H1 (cell line): Measurements from ENCODE around the gene UQCC3. TPM values are rescaled to one million over a fixed set of nuclear protein-coding genes. Genes with fewer than 3 reads are reported as not detected.

Experiments used
- ASH2L ChIP-seq: fragments of 200-600, 300-600 bp; sonication (generic); IDR thresholded peaks from one replicate; pipeline ENCODE4 v1.7.1; 2017; ENCODE audit warnings: low read length
- CBX5 ChIP-seq: fragments of 300-800, 300-1000 bp; sonication (generic); IDR thresholded peaks from 2 replicates; pipeline ENCODE4 v1.7.1; 2016; ENCODE audit warnings: antibody characterized with exemption, low read length, low read depth
- CBX8 ChIP-seq: fragments of 300-800, 300-1000 bp; sonication (generic); IDR thresholded peaks from 2 replicates; pipeline ENCODE4 v1.7.1; 2016; ENCODE audit warnings: low read depth, low read length, borderline replicate concordance
- CEBPB ChIP-seq: IDR thresholded peaks from 2 replicates; pipeline ENCODE4 v1.6.1; 2012; ENCODE audit warnings: low read depth, low read length
- CHD2 ChIP-seq: IDR thresholded peaks from 2 replicates; pipeline ENCODE4 v1.6.1; 2012; ENCODE audit warnings: low read length, improper control_type of control experiment
- CREB1 ChIP-seq: IDR thresholded peaks from 2 replicates; pipeline ENCODE4 v1.6.1; 2012; ENCODE audit warnings: inconsistent platforms
- EZH2 ChIP-seq: fragments of 200-600 bp; sonication (generic); IDR thresholded peaks from 2 replicates; pipeline ENCODE4 v1.7.1; 2012; ENCODE audit warnings: low read depth, mild to moderate bottlenecking, moderate library complexity, low read length, inconsistent platforms; ENCODE audit not compliant: severe bottlenecking
- GTF2F1 ChIP-seq: IDR thresholded peaks from 2 replicates; pipeline ENCODE4 v1.6.1; 2012; ENCODE audit warnings: low read depth, low read length, improper control_type of control experiment, borderline replicate concordance
- HDAC6 ChIP-seq: IDR thresholded peaks from one replicate; pipeline ENCODE4 v1.7.1; 2012; ENCODE audit warnings: low read depth, mild to moderate bottlenecking, inconsistent platforms, low read length, moderate library complexity
- KDM5A ChIP-seq: fragments of 200-600 bp; IDR thresholded peaks from 2 replicates; pipeline ENCODE4 v1.7.1; 2012; ENCODE audit warnings: mild to moderate bottlenecking, low read length, inconsistent platforms, mixed read lengths
- NRF1 ChIP-seq: IDR thresholded peaks from 2 replicates; pipeline ENCODE4 v1.6.1; 2011; ENCODE audit warnings: mild to moderate bottlenecking, low read depth, low read length, improper control_type of control experiment
- PHF8 ChIP-seq: fragments of 200-600 bp; sonication (generic); conservative IDR thresholded peaks from 2 replicates; pipeline ENCODE4 v1.7.1; 2012; ENCODE audit warnings: low read depth, mild to moderate bottlenecking, inconsistent platforms, low read length, moderate library complexity
- POLR2AphosphoS5 ChIP-seq: IDR thresholded peaks from 2 replicates; pipeline ENCODE4 v1.6.1; 2011; ENCODE audit warnings: low read depth, low read length
- POU5F1 ChIP-seq: IDR thresholded peaks from 2 replicates; pipeline ENCODE4 v1.6.1; 2011; ENCODE audit warnings: low read depth, mild to moderate bottlenecking, low read length, moderate library complexity
- SAP30 ChIP-seq: fragments of 300-600 bp; sonication (generic); IDR thresholded peaks from 2 replicates; pipeline ENCODE4 v1.7.1; 2012; ENCODE audit warnings: low read length, moderate library complexity, mild to moderate bottlenecking, inconsistent platforms; ENCODE audit not compliant: insufficient read depth, insufficient replicate concordance
- SP1 ChIP-seq: IDR thresholded peaks from 2 replicates; pipeline ENCODE4 v1.6.1; 2011; ENCODE audit warnings: low read depth, low read length
- SP2 ChIP-seq: IDR thresholded peaks from 2 replicates; pipeline ENCODE4 v1.6.1; 2012; ENCODE audit warnings: mild to moderate bottlenecking, low read length, inconsistent platforms
- SUZ12 ChIP-seq: fragments of 200-600 bp; sonication (generic); IDR thresholded peaks from 2 replicates; pipeline ENCODE4 v1.6.1; 2012; ENCODE audit warnings: mild to moderate bottlenecking, inconsistent platforms, low read length, moderate library complexity, mixed read lengths
- TAF1 ChIP-seq: IDR thresholded peaks from 2 replicates; pipeline ENCODE4 v1.6.1; 2011; ENCODE audit warnings: mild to moderate bottlenecking, low read depth, low read length
- TBP ChIP-seq: IDR thresholded peaks from 2 replicates; pipeline ENCODE4 v1.6.1; 2011; ENCODE audit warnings: low read depth, low read length, improper control_type of control experiment
- TEAD4 ChIP-seq: IDR thresholded peaks from 2 replicates; pipeline ENCODE4 v1.6.1; 2012; ENCODE audit warnings: low read depth, low read length, inconsistent platforms, mixed read lengths
- YY1 ChIP-seq: IDR thresholded peaks from 2 replicates; pipeline ENCODE4 v1.6.1; 2011; ENCODE audit warnings: low read depth, mild to moderate bottlenecking, low read length
- ZNF274 ChIP-seq: IDR thresholded peaks from 2 replicates; pipeline ENCODE4 v1.7.0; 2012; ENCODE audit warnings: low read length, borderline replicate concordance; ENCODE audit errors: extremely low read depth
- polyA plus RNA-seq, 7 experiments: library from polyadenylated mRNA; depleted of rRNA in 3 of 7; stranded (reverse) in 5 of 7; unstranded in 2 of 7; fragments of >200 nt in 5 of 7; fragments of 200-250 nt in 2 of 7; gene quantifications; 1 replicate in 5 of 7; 2 replicates in 1 of 7; 4 replicates in 1 of 7; pipeline versions ENCODE4 v1.2.1 to v1.2.3, GENCODE V29; 2011 to 2013; ENCODE audit warnings: missing spikeins in 2 of 7, mixed read lengths in 2 of 7
- total RNA-seq: library from RNA; stranded (reverse); fragmentation: NEBNext Ultra II Directional; extraction: Animal tissue kit (Norgen Biotek cat#: 25700); gene quantifications from 2 replicates; pipeline ENCODE4 v1.2.1, GENCODE V29; 2021
- TF ChIP-seq, protein P1 (sequence below): IDR thresholded peaks from 2 replicates; pipeline ENCODE4 v1.6.1; 2012; ENCODE audit warnings: inconsistent platforms

The UQCC3 gene
- total and polyA plus RNA-seq, 2 of the 8 experiments (the other 6 are each of a cell fraction or from before 2014, with no cell fraction given), result 14.2 to 15.7 TPM

GRCh38 chr11:62645946-62646824, 25.3 kb upstream of the UQCC3 start, which contains the start of gene GANAB (continued):
- TF ChIP-seq ZNF274 (no peak), SP2 (no peak), PHF8 (peak; percentile 97; the same call in 1 of the 2 replicates), POU5F1 (no peak), CEBPB (no peak), CBX5 (no peak), YY1 (peak; percentile 98), TAF1 (peak; percentile 98), TBP (peak; percentile 89), EZH2 (no peak), TEAD4 (peak; percentile 6; the same call in 1 of the 2 replicates), SAP30 (no peak), SP1 (peak; percentile 84; the same call in 1 of the 2 replicates), CHD2 (peak; percentile 66; the same call in 1 of the 2 replicates), SUZ12 (no peak), CBX8 (no peak), CREB1 (peak; percentile 86), NRF1 (no peak), KDM5A (peak; percentile 75), HDAC6 (no peak), ASH2L (peak; percentile 64), GTF2F1 (no peak), POLR2AphosphoS5 (peak; percentile 97)
- TF ChIP-seq, protein P1, sequence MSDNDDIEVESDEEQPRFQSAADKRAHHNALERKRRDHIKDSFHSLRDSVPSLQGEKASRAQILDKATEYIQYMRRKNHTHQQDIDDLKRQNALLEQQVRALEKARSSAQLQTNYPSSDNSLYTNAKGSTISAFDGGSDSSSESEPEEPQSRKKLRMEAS, result no peak
